Hematopoietic multipotent progenitor cell (in vitro differentiated cells): ENCODE data around the gene ZAP70. TPM values are rescaled to one million over a fixed set of nuclear protein-coding genes. Genes with fewer than 3 reads are reported as not detected.
"Not testable (repeated sequence)": the region's sequence is repeated elsewhere in the genome, so short reads cannot be mapped to it uniquely, and the experiment has no call there.

Source experiments
- DNase-seq, 3 donors: peaks; one replicate each; pipeline ENCODE4 v3.0.0-alpha.2; 2011 to 2015; ENCODE audit warnings: low read depth in 2 of 3, low spot score in 2 of 3
- total RNA-seq: library from RNA; depleted of rRNA; stranded (reverse); fragments of >200 nt; gene quantifications from one replicate; pipeline ENCODE4 v1.2.3, GENCODE V29; 2012

The ZAP70 gene
- total RNA-seq = 19.1 TPM

- peak in 2 of 3 donors; percentile 44 to 46 for DNase-seq
Observed at GRCh38 chr2:97713296-97714083, at the start of gene ZAP70. TSS of gene ZAP70 (plus strand) at chr2:97713576. CDS start at chr2:97724037, 10,461 bp downstream.

GRCh38 chr2:97663626-97663961 lies 49.8 kb upstream of the ZAP70 start:
- no peak for DNase-seq

GRCh38 chr2:97663962-97664635 lies 49.3 kb upstream of the ZAP70 start, which contains the start of gene ACTR1B:
TSS of gene ACTR1B (minus strand) at chr2:97664044. CDS start at chr2:97663890, 154 bp downstream.
- peak; percentile 92 to 99 (median 98) for DNase-seq

DNA sequence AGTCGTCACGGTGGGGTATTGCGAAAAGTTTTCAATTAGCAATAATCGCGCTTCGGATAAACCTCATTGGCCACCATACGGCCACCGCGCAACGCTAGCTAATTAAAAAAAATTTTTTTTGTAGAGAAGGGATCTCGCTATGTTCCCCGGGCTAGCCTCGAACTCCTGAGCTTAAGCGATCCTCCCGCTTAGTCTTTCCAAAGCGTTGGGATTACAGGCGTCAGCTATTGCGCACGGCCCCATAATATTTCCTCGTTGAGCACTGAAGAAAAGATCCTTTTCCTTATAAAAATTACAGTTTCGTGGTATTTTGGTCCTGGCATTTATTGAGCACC lies 48.8 kb upstream of the ZAP70 start:
- DNase-seq = no peak

- no peak for DNase-seq
Observed at GRCh38 chr2:97669448-97669847, 43.9 kb upstream of the ZAP70 start, which contains the start of gene C2orf92. TSS of gene C2orf92 (plus strand) at chr2:97669713. CDS start at chr2:97669789, 76 bp downstream.

- DNase-seq = no peak
Observed at GRCh38 chr2:97670471-97670870, 42.9 kb upstream of the ZAP70 start.

DNA sequence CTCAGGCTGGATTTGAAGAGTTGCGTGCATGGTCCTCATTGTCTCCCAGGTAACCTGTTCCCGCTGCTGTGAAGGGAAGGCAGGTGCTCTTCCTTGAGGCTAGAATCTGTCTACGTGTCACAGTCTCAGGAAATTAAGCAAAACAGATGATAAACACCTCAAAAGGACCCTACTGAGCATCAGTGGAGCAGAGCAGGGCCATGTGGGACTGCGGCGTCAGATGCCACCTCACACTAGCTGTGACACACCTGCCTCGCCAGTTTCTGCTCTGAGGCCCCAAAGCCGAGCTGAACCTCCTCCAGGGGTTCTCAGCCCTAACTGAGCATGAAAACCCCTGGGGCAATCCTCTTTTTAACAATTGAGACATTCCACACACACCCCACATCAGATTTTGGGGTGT lies 41.9 kb upstream of the ZAP70 start:
- DNase-seq = no peak

DNA sequence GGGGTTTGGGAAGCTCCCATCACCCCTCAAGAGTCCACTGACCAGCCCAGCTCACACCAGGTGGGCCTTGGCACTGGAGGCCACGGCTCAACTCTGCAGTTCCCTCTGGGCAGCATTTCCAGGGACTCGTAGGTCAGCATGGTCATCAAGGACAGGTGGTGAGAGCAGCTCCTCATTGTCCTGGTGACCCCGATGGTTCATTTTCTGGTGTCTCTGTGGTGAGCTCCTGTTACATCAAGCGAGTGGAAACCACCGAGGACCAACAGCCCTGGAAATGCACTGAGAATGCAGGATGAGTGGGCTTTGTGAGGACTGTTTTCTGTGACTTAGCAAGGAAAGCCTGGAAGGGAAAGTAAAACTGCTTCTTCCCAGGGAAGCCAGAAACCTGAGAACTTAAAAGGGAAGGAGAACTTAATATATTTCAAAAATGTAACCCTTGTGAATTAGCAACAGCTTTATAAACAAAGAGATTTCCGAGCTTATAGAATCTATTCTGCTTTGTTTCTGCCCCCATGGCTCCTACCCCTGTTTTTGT lies 40.7 kb upstream of the ZAP70 start:
- not testable (repeated sequence) for DNase-seq

DNA sequence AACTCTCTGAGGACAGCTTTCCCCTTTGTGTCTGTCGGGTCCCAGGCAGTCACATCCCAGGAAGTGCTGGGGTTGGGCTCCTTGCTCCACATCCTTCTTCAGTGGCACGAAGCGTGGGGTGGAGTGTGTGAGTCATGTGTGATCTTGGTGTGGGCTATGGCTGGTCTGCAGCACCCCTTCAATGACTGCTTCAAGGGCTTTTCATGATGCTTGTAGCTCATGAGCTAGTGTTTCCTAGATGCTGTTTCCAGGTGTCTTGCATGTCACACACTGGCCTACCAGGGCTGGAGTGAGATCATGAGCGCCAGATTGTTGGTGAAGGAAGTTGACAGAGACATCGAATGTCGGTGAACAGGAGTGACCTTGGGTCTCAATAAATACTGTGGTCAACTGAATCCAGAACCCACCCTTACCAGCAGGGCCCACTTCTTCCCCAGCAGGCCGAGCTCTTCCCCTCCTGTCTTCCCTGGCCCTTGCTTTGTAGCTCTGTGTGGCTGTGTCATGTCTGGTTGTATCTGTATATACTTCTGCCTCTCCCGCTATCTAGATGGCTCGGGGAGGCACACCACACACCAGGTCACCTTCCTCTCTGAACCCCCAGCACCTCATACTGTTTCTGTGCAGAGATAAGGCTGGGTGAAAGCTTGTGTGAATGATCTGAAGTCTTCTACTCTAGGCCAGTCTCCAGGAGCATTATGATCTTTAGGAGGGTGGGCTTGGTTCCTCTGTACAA lies 40.0 kb upstream of the ZAP70 start:
- peak in 2 of 3 donors; percentile 49 to 71 for DNase-seq

GRCh38 chr2:97673915-97674283 lies 39.5 kb upstream of the ZAP70 start:
- DNase-seq = peak in 2 of 3 donors; percentile 80 to 89

- no peak for DNase-seq
Observed at GRCh38 chr2:97675430-97676113, 37.8 kb upstream of the ZAP70 start.

DNA sequence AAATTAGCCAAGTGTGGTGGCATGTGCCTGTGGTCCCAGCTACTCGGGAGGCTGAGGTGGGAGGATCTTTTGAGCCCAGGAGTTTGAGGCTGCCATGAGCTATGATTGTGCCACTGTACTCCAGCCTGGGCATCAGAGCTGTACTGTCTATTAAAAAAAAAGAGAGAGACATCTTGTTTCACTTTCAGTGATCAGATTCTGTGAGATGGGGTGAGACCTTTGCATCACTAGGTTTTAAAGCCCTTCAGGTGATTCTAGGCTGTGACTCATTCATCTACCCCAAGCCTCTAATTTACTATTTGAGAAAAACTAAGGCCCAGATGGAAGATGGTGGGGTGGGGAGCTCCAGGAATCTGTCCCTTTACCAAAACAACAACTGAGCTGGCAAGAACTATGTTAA lies 36.8 kb upstream of the ZAP70 start:
- no peak for DNase-seq

DNA sequence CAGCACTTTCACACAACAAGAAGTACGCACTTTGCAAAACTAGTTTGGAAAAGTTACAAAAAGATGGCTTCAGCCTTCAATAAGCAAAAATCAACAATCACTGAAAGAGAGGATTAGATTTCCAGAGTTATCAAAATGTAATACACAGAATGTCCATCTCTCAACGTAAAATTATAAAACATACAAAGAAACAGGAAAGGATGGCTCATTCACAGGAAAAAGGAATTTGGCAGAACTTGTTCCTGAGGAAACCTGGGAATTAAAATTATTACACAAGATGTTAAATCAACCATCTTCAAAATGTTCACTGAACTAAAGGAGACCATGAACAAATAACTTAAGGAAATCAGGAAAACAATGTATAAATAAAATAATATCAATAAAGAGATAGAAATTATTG lies 35.9 kb upstream of the ZAP70 start:
- no peak for DNase-seq

- no peak for DNase-seq
Observed at GRCh38 chr2:97678298-97678697, 35.1 kb upstream of the ZAP70 start.

DNA sequence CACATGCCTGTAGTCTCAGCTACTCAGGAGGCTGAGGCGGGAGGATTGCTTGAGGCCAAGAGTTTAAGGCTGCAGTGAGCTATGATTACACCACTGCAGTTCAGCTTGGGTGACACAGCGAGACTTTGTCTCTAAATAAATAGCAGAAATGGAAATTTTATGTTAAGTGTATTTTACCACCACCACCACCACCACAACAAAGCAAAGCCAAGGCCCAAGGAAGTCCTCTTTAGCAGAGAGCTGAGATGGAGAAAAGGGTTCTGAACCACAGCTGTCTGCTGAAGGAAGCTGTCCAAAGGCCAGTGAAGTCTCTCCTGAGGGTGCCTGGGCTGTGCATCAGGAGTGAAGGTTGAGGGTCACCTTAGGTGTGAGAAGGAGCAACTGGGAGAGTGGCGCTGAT lies 26.1 kb upstream of the ZAP70 start:
- not testable (repeated sequence) for DNase-seq

- no peak for DNase-seq
Observed at GRCh38 chr2:97688062-97688827, 25.1 kb upstream of the ZAP70 start.

GRCh38 chr2:97691166-97691565 lies 22.2 kb upstream of the ZAP70 start:
- DNase-seq = no peak

DNA sequence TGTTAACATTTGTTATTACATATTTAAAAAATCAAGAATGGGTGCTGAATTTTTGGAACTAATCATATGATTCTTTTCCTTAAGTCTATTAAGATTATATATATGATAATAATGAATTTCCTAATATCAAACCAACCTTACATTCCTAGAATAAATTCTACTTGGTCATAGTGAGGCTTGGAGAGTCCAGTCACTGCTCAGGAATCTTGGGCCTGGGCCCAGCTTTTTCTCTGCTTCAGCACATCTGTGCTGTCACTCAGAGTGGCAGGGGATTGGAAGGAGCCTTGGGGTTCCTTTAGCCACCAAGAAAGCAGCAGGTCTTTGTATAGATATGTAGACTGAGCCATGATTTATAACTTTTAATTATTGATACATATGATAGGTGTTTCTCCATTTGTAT lies 19.9 kb upstream of the ZAP70 start:
- DNase-seq = no peak

DNA sequence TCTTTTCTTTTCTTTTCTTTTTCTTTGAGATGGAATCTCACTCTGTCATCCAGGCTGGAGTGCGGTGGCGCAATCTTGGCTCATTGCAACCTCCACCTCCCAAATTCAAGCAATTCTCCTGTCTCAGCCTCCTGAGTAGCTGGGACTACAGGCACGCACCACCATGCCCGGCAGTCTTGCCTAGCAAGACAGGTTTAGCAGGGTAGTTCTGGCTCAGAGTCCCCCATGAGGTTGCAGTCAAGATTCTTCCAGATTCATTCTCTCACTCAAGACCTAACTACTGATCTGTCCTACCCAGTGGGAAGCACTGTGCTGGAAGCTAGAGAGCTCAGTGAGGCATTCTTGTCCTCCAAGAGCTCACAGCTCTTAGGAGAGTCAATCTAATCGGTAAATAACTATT lies 17.6 kb upstream of the ZAP70 start:
- no peak for DNase-seq
